Spleen (tissue), 11 donors: ENCODE data around the gene MAPK10. TPM values are rescaled to one million over a fixed set of nuclear protein-coding genes. Genes with fewer than 3 reads are reported as not detected.

Experiments
- DNase-seq: peaks from one replicate; pipeline ENCODE4 v3.0.0-alpha.2; 2020
- H3K27ac ChIP-seq, 8 donors: fragments of 200-600 bp; sonication (generic) in 7 of 8; 1 replicate in 4 of 8; 2 replicates in 4 of 8; pipeline versions ENCODE4 v1.5.0 to v1.8.0; 2016 to 2021; ENCODE audit warnings: inconsistent platforms in 4 of 8, mild to moderate bottlenecking in 4 of 8, moderate library complexity in 1 of 8
- H3K27me3 ChIP-seq, 7 donors: fragments of 200-600 bp; sonication (generic) in 6 of 7; replicated peaks in 1 of 7; 1 replicate in 4 of 7; 2 replicates in 3 of 7; pipeline versions ENCODE4 v1.5.0 to v1.8.0; 2016 to 2021; ENCODE audit warnings: inconsistent platforms in 3 of 7, mild to moderate bottlenecking in 1 of 7
- H3K36me3 ChIP-seq, 6 donors: fragments of 200-600 bp; sonication (generic) in 5 of 6; 1 replicate in 4 of 6; 2 replicates in 2 of 6; pipeline versions ENCODE4 v1.5.0 to v1.8.0; 2016 to 2021; ENCODE audit warnings: inconsistent platforms in 2 of 6
- H3K4me1 ChIP-seq, 6 donors: fragments of 200-600 bp; sonication (generic) in 5 of 6; 1 replicate in 3 of 6; 2 replicates in 3 of 6; pipeline versions ENCODE4 v1.5.0 to v1.8.0; 2016 to 2021; ENCODE audit warnings: inconsistent platforms in 3 of 6
- H3K4me3 ChIP-seq, 8 donors: fragments of 200-600 bp; sonication (generic) in 7 of 8; 1 replicate in 4 of 8; 2 replicates in 4 of 8; pipeline versions ENCODE4 v1.5.0 to v1.8.0; 2016 to 2021; ENCODE audit warnings: inconsistent platforms in 4 of 8, mild to moderate bottlenecking in 4 of 8, moderate library complexity in 2 of 8
- H3K9me3 ChIP-seq, 8 donors: fragments of 200-600 bp; sonication (generic) in 7 of 8; 1 replicate in 4 of 8; 2 replicates in 4 of 8; pipeline versions ENCODE4 v1.5.0 to v1.8.0; 2016 to 2021; ENCODE audit warnings: inconsistent platforms in 4 of 8
- POLR2A ChIP-seq, 3 donors: fragments of 450-650 bp; IDR thresholded peaks; one replicate each; pipeline ENCODE4 v1.5.1; 2017; ENCODE audit warnings: antibody characterized with exemption in 3 of 3, mild to moderate bottlenecking in 1 of 3
- POLR2AphosphoS5 ChIP-seq, 3 donors: sonication (generic); formaldehyde crosslinking; IDR thresholded peaks; one replicate each; pipeline ENCODE4 v1.5.1; 2017; ENCODE audit warnings: antibody characterized with exemption in 3 of 3
- WGBS, 5 donors: extraction: QIAGEN DNeasy Blood & Tissue Kit in 3 of 5; methylation state at CpG; one replicate each; pipeline versions ENCODE4 v1.1.5 to v1.1.7; 2013 to 2018; 5-methylcytosine and 5-hydroxymethylcytosine counted together
- intact Hi-C: fragments of 100-400 bp; cut with DNase I; formaldehyde crosslinking; loops from one replicate; pipeline ENCODE4 v1.15.0; 2023; ENCODE audit warnings: low total_unique reads
- polyA plus RNA-seq, 3 donors: library from polyadenylated mRNA; stranded (reverse); fragments of 200-250 nt; gene quantifications; one replicate each; pipeline ENCODE4 v1.2.1, GENCODE V29; 2013
- total RNA-seq, 7 donors: library from RNA; depleted of rRNA in 3 of 7; stranded (reverse); fragments of >200 nt in 3 of 7; fragmentation: NEBNext Ultra II Directional in 4 of 7; extraction: Animal tissue kit (Norgen Biotek cat#: 25700) in 4 of 7; gene quantifications; one replicate each; pipeline versions ENCODE4 v1.1.0 to v1.2.1, GENCODE V29; 2016 to 2021
- TF ChIP-seq, protein P1 (sequence below), 11 experiments: fragments of 200-600 bp in 7 of 11; fragments of 450-650 bp in 4 of 11; sonication (generic) in 4 of 11; IDR thresholded peaks in 8 of 11; conservative IDR thresholded peaks in 3 of 11; 1 replicate in 7 of 11; 2 replicates in 4 of 11; pipeline versions ENCODE4 v1.4.0 to v1.8.0; 2016 to 2021; ENCODE audit warnings: antibody characterized with exemption in 11 of 11, inconsistent platforms in 4 of 11, mild to moderate bottlenecking in 1 of 11
- donor health status: healthy with polysubstance abuse.
- donor health status: DM: no; HTN: no; CAD: no; lungs with moderate emphysema.
- donor health status: DM: no; HTN: no; CAD: no.
- donor health status: Bipolar disorder and iron deficiency.
- donor health status: healthy.
- donor health status: DM: no; HTN: no; CAD: no.
- donor health status: DM: yes; HTN: yes; CAD: no.

MAPK10 gene
- total and polyA plus RNA-seq, 10 donors: 3.0 to 40.6 (median 15.2) TPM

- WGBS, 5 donors: 83 to 88% (median 83%) methylated on average over 5 of the region's 5 CpGs
- intact Hi-C loops: no loop called here
- no peaks in the 10 kb centered on the region for H3K36me3 ChIP-seq
- no peak for DNase-seq
- no peaks in the 10 kb centered on the region for H3K4me1 ChIP-seq
- H3K4me3 ChIP-seq: no peak overlapping the region
- H3K9me3 ChIP-seq: no peaks in the 10 kb centered on the region
- no peak overlapping the region for H3K27ac ChIP-seq
- TF ChIP-seq POLR2A (IDR thresholded peaks at IDR 0.05) (no peak), POLR2AphosphoS5 (IDR thresholded peaks at IDR 0.05) (no peak)
- TF ChIP-seq, protein P1, sequence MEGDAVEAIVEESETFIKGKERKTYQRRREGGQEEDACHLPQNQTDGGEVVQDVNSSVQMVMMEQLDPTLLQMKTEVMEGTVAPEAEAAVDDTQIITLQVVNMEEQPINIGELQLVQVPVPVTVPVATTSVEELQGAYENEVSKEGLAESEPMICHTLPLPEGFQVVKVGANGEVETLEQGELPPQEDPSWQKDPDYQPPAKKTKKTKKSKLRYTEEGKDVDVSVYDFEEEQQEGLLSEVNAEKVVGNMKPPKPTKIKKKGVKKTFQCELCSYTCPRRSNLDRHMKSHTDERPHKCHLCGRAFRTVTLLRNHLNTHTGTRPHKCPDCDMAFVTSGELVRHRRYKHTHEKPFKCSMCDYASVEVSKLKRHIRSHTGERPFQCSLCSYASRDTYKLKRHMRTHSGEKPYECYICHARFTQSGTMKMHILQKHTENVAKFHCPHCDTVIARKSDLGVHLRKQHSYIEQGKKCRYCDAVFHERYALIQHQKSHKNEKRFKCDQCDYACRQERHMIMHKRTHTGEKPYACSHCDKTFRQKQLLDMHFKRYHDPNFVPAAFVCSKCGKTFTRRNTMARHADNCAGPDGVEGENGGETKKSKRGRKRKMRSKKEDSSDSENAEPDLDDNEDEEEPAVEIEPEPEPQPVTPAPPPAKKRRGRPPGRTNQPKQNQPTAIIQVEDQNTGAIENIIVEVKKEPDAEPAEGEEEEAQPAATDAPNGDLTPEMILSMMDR (IDR thresholded peaks at IDR 0.05 in 8 of 11, conservative IDR thresholded peaks at IDR 0.05 in 3 of 11): no peak
- no peaks in the 10 kb centered on the region for H3K27me3 ChIP-seq
Measured at GRCh38 chr4:86279293-86279960, 80.4 kb downstream of the MAPK10 start.

DNA sequence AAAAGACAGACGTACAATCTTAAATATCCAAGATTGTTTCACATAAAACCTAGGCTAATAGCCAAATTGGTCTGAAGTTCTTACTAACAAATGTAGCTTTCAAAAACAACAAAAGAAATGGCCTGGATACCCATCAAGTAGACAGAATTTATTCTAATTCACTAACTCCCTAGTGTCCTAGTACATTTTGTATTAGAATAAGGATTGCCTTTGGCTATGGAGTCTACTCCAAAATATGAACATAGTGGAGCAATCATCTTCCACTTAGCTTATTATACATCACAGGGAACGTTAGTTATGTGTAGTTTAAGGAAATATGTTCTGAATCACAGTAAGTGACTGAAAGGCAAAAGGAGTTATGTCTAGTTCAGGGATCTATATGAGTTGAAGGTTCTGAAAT is 81.7 kb downstream of the MAPK10 start:
- Histone ChIP-seq H3K4me1 (no peaks in the 10 kb centered on the region), H3K4me3 (no peak overlapping the region), H3K36me3 (no peaks in the 10 kb centered on the region), H3K27me3 (no peaks in the 10 kb centered on the region), H3K27ac (no peak overlapping the region), H3K9me3 (no peaks in the 10 kb centered on the region)
- 59 to 69% (median 63%) methylated on average over 2 of the region's 2 CpGs for WGBS, 5 donors
- DNase-seq: no peak
- TF ChIP-seq POLR2A (IDR thresholded peaks at IDR 0.05) (no peak), POLR2AphosphoS5 (IDR thresholded peaks at IDR 0.05) (no peak)
- TF ChIP-seq, protein P1 (IDR thresholded peaks at IDR 0.05 in 8 of 11, conservative IDR thresholded peaks at IDR 0.05 in 3 of 11): no peak
- intact Hi-C loops: no loop called here

- no peak overlapping the region for H3K4me3 ChIP-seq
- H3K4me1 ChIP-seq: no peaks in the 10 kb centered on the region
- H3K27me3 ChIP-seq: no peaks in the 10 kb centered on the region
- H3K36me3 ChIP-seq: no peaks in the 10 kb centered on the region
- intact Hi-C loops: no loop called here
- DNase-seq: no peak
- no peaks in the 10 kb centered on the region for H3K9me3 ChIP-seq
- TF ChIP-seq POLR2A (IDR thresholded peaks at IDR 0.05) (no peak), POLR2AphosphoS5 (IDR thresholded peaks at IDR 0.05) (no peak)
- TF ChIP-seq, protein P1 (IDR thresholded peaks at IDR 0.05 in 8 of 11, conservative IDR thresholded peaks at IDR 0.05 in 3 of 11): no peak
- H3K27ac ChIP-seq: no peak overlapping the region
Measured at GRCh38 chr4:86274642-86275041, 85.2 kb downstream of the MAPK10 start.

- intact Hi-C loops: no loop called here
- 81 to 98% (median 84%) methylated on average over 1 of the region's 1 CpG for WGBS, 5 donors
- no peaks in the 10 kb centered on the region for H3K36me3 ChIP-seq
- H3K9me3 ChIP-seq: no peaks in the 10 kb centered on the region
- TF ChIP-seq POLR2AphosphoS5 (IDR thresholded peaks at IDR 0.05) (no peak), POLR2A (IDR thresholded peaks at IDR 0.05) (no peak)
- TF ChIP-seq, protein P1 (IDR thresholded peaks at IDR 0.05 in 8 of 11, conservative IDR thresholded peaks at IDR 0.05 in 3 of 11): no peak
- H3K27me3 ChIP-seq: no peaks in the 10 kb centered on the region
- no peak overlapping the region for H3K4me3 ChIP-seq
- no peak overlapping the region for H3K27ac ChIP-seq
- DNase-seq: no peak
- H3K4me1 ChIP-seq: no peaks in the 10 kb centered on the region
Measured at GRCh38 chr4:86272669-86273068, 87.2 kb downstream of the MAPK10 start.
